Measurements from ENCODE around the gene MTSS2.

MTSS2 gene

DNA sequence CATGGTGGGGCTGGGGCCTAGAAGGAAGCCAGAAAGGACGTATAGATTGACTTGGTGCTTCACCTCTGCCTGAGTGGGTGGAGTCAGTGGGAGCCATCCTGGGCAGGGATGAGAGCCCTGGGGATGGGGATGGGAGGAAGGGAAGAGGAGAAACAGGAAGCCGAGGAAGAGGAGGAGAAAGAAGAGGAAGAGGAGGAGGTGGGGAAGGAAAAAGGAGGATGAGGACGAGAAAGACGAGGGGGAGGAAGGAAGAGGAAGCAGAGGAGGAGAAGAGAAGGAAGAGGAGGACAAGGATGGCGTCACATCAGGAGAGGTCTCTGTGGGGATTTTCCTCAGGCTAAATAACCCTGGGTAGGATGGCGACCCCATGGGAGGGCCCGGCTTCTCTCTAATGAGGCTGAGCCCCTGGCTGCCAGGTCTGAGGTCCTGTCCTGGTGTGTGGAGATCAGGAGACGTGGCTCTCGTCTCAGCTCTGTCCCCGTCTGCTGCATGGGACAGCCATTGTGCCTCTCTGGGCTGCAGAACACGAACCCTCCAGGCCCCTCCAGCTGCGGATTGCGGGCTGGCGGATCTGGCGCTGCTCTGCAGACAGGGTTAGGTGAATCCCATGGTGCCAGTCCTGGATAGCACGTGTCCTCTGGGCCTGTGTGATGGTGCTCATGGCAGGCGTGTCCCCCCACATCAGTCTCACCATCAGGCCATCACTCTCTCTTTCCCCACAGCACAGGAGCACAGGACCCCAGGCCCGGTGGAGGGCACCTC lies 35.5 kb upstream of the MTSS2 start:
- H3K4me3 ChIP-seq (ENCODE audit: low read length), result no peak overlapping the region
- TF ChIP-seq, protein P1, sequence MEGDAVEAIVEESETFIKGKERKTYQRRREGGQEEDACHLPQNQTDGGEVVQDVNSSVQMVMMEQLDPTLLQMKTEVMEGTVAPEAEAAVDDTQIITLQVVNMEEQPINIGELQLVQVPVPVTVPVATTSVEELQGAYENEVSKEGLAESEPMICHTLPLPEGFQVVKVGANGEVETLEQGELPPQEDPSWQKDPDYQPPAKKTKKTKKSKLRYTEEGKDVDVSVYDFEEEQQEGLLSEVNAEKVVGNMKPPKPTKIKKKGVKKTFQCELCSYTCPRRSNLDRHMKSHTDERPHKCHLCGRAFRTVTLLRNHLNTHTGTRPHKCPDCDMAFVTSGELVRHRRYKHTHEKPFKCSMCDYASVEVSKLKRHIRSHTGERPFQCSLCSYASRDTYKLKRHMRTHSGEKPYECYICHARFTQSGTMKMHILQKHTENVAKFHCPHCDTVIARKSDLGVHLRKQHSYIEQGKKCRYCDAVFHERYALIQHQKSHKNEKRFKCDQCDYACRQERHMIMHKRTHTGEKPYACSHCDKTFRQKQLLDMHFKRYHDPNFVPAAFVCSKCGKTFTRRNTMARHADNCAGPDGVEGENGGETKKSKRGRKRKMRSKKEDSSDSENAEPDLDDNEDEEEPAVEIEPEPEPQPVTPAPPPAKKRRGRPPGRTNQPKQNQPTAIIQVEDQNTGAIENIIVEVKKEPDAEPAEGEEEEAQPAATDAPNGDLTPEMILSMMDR (conservative IDR thresholded peaks at IDR 0.05; ENCODE audit: low read length), result no peak
- no peak for DNase-seq (ENCODE audit: low read depth)

DNA sequence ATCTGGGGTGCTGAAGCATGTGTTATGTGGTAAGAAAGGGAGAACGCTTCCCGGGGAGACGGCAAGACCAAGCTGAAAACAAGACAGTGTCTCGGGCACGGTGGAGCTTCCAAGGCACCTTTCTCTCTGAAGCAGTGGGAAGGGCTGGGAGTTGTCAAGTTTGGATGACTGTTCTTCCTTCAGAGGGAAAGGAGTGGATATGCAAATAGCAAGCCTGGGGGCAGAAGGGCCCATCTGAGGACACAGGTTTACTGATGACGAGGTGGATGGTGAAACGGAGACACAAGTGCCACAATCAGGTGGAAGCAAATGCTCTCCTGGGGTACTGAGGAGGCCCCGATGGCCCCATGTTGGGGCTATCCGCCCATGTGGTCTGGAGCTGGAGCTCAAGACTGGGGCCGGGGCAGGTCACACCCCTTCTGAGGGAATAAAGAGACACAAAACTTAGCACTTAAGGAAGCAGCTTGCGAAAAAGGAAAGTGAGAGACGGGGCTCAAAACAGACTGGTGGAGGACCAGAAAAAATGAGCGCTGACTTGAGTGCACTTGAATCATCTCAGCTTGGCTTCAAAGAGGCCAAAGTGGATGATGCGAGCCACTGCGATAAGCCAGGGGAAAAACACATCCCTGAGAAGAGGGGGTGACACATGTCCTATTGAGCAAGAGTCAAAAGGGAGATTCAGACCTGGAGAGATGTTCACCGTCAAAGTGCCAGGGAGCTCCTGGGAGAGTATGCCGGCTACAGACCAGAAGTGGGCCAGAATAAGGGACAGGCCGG lies 34.8 kb upstream of the MTSS2 start:
- DNase-seq (ENCODE audit: low read depth), result no peak
- TF ChIP-seq, protein P1 (conservative IDR thresholded peaks at IDR 0.05; ENCODE audit: low read length), result no peak
- H3K4me3 ChIP-seq (ENCODE audit: low read length), result no peak overlapping the region

DNA sequence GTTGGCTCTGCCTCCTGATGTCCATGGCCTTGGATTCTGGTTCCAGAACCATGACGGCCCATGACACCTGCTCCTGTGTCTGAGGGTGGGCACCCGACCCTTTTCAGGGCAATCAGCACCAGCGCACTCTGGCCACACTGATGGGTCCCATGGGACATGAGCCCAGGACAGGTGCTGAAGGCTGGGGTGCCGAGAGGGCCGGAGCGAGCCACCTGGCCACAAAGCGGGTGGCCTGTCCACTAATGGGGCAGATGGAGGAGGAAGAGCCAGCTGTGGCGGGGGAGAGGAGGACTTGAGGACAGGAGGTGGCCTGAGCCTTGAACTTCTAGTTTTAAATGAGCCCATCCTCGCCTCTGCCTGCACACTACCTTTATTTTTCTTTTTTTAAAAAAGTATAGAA lies 31.2 kb upstream of the MTSS2 start:
- TF ChIP-seq, protein P1 (conservative IDR thresholded peaks at IDR 0.05; ENCODE audit: low read length), result no peak
- no peak overlapping the region for H3K4me3 ChIP-seq (ENCODE audit: low read length)
- no peak for DNase-seq (ENCODE audit: low read depth)

DNA sequence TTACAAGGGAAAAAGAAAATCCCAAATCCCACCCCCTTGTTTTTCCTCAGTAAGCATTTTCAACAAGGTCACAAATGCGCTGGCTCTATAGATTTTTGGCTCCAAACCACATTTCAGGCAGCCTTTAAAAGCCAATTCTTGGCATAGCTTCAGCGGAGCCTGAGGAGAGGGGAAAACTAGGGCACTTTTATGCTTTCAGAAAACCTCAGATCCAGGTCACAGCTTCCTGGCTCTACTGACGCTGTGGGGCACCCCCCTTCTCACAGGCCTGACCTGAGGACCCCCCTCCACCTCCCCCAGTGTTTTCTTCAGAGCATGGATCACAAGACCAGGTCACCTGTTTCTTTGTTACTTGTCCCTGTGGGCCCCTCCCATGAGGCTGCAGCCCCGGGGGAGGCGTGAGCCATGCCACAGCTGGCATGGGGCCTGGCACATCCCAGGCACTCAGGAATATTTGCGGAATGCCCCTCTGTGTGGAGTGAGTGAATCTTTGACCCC lies 30.1 kb upstream of the MTSS2 start:
- DNase-seq (ENCODE audit: low read depth), result no peak

DNA sequence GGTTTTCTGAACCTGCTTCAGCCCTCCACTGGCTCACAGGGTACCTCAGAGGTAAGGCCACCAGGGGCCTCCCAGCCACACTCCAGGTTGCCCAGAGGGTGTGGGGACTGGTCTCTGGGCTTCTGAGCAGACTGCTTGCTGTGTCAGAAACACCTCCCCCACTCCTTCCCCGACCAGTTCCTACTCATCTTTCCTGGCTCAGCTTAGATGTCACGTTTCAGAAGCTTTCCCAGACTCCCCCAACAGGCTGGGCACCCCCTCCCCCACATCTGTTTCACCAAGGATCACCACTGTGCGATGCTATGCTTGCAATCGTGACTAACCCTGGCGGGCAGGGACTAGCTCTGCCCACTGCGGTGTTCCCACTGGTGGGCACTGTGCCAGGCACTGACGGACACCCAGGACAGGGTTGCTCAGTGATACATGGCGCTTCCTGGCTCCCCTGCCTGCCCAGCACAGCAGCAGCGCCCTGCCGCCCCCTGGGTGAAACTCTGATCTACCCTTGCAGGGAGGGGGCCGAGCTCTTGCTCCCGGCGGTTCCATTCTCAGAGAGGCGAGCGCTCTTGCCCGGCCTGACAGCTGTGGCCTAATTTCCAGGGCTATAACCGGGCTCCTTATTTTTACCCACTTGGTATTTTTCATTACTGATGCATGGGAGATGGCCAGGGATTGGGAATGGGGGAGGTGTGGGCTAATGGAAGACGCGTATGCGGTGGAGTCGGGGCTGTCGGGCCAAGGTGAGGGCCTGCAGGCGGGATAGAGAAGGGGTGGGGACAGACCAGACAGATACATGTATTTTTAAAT lies 29.4 kb upstream of the MTSS2 start:
- no peak overlapping the region for H3K4me3 ChIP-seq (ENCODE audit: low read length)
- peak; percentile 99 for DNase-seq (ENCODE audit: low read depth)
- TF ChIP-seq, protein P1 (conservative IDR thresholded peaks at IDR 0.05; ENCODE audit: low read length), result peak; percentile 31

More for the DNA sequence above, 30.1 kb upstream of the MTSS2 start:
- TF ChIP-seq, protein P1 (conservative IDR thresholded peaks at IDR 0.05; ENCODE audit: low read length), result no peak
- no peak overlapping the region for H3K4me3 ChIP-seq (ENCODE audit: low read length)

DNA sequence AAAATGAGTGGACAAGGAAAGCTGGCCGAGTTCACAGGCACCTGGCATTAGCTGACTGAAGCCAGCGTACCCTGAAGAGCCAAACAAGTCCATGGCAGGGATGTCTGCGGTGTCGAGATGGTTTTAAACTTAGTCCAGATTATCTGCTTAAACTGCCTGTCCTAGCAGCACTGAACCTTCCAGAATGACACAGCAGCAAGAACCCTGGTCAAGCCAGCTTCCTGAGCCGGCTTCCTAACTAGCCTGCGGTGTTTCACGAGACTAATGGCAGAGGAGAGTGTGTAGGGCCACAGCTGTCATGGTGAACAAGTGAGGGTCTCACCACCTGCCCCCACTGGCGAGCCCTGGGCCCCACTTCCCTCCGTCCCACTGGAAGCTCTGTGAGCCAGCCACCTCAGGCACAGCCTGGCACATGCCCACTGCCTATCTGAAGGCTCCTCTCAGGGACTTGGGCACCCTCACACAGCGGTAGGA lies 28.8 kb upstream of the MTSS2 start:
- TF ChIP-seq, protein P1 (conservative IDR thresholded peaks at IDR 0.05; ENCODE audit: low read length), result no peak
- no peak for DNase-seq (ENCODE audit: low read depth)
- no peak overlapping the region for H3K4me3 ChIP-seq (ENCODE audit: low read length)
